ENCODE results near the gene MAP3K14.

The MAP3K14 gene

GRCh38 chr17:45235416-45236281 is 81.2 kb downstream of the MAP3K14 start:
- peak; percentile 60 for DNase-seq (ENCODE audit: low spot score)

DNA sequence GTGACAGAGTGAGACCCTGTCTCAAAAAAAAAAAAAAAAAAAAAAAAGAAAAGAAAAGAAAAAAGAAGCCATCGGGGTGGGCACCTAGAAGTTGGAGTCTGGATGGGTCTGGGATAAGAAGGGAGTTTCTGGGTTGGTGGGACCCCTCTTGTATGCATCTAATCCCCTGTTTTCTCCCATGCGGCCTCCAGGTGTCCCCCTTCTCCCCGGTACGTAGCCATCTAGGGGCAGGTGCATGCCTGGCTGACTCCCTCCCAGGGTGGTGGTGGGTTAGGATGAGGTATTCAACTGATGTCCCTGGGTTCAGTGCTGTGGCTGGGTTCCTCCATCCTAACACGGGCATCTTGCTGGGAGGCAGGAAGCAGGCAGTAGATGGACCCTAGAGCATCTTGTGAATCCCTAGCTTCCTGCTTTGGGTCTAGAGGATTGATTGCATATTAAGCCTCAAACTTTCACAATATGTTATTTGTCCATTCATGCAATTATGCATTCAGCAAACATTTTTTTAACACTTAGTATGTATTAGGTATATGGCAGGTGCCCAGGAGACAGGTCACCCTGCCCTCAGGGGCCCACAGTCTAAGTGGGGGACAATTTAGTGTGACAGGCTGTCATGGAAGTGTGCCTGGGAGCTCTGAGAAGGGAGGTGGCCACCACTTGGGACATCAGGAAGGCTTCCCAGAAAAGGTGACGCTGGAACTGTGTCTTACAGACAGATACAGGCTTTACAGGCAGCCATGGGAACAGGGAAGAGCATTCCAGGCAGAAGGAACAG is 82.0 kb downstream of the MAP3K14 start:
- DNase-seq (ENCODE audit: low spot score) = peak; percentile 50

DNA sequence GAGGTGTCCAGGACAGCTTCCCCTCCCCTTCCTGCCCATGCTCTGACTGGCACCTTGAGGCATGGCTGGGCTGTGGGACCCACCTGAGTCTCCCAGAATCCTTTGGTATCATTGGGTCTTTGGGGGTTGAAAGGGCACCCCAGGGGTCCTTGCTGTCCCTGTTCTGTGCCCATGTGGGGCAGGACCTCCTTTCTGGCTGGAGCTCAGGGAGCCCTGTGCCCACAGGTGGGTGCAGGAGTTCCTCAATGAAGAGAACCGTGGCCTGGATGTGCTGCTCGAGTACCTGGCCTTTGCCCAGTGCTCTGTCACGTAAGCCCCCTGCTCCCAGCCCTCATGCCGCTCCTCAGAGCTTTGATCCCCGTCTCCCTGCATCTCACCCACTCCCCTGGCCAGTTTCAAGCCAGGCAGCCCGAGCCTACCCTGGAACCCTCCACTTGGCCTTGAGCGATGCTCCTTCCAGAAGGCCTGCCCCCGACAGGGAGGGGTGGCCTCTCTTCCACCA is 83.3 kb downstream of the MAP3K14 start:
- no peak for DNase-seq (ENCODE audit: low spot score)

- DNase-seq (ENCODE audit: low spot score) = no peak
These were observed 84.1 kb downstream of the MAP3K14 start for GRCh38 chr17:45232514-45233422.

- DNase-seq (ENCODE audit: low spot score) = peak; percentile 34
These were observed 85.2 kb downstream of the MAP3K14 start for GRCh38 chr17:45231481-45232116.

DNA sequence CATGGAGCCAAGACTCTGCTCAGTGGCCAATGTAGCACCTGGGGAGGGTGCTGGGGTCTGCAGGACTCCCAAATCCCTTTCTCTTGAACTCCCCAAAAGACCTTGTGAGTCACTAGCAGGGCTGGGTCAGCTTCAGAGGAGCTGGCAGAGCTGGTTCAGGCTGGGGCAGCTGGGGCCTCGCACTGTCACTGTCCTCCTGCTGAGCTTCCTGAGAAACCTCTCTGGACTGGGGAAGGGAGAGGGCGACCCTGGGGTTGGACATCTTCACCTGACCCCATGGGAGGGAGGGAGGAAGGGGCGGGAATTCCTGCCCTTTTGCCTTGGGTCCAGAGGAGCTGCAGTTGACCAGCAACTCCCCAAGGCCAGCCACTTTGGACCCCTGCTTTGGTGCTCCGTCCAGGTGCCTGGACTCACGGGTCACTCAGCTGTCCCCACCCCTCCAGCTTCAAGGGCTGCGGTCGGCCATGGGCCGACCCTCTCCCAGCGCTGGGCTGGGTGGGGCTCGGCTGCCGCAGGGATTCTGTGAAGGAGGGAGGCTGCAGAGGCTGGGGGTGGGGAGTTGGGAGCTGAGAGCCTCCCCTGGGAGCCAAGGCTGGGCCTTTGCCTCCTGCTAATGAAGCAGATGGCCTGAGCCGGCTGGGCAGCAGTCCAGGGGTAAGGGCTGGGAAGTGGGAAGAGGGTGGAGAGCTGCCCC is 85.9 kb downstream of the MAP3K14 start:
- DNase-seq (ENCODE audit: low spot score) = no peak

DNA sequence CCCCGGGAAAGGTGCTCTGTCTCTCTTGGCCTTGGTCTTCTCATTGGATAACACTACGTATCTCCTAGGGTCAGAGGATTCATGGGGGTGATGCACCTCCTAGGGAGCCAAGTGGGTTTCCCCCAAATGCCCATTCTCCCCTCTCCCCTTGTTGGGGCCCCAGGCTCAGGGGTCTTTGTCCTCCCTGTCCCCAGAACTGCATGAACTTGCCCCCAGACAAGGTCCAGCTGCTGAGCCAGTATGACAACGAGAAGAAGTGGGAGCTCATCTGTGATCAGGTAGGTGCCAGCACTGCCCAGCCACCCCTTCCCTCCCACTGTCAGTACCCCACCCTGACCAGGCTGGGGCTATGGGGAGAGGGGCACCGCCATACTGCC is 86.4 kb downstream of the MAP3K14 start:
- no peak for DNase-seq (ENCODE audit: low spot score)

DNA sequence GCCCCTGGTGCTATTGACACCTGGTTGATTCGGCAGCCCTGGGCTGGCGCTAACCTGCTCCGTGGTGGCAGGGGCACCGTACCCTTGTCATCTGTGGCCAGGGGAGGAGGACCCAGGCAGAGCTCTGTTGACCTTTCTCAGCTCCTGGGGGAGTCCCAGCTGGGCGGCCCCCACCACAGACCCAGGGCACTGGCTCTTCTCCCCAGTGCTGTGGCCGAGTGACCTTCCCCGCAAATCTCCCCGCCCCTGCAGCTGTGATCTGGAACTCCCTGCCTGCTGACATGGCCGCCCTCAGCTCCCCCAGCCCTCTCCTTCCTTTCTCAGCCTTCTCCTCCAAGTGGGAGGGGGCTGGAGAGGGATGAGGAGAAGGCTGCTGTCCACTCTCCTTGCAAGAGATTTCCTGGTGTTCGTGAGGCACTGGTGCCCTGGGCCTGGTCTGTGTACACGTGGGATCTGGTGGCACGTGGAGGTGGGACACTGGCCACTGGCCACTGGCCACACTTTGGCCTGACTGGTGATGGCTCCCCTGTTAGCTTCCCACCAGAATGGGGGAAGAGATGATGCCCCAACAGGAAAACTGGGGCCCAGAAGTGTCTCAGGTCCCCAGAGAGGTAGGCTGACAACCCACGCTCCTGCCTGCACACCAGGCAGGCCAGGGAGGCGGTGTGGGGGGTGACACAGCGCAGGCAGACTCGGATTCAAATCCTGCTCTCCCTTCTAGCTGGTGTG is 87.0 kb downstream of the MAP3K14 start:
- no peak for DNase-seq (ENCODE audit: low spot score)

DNA sequence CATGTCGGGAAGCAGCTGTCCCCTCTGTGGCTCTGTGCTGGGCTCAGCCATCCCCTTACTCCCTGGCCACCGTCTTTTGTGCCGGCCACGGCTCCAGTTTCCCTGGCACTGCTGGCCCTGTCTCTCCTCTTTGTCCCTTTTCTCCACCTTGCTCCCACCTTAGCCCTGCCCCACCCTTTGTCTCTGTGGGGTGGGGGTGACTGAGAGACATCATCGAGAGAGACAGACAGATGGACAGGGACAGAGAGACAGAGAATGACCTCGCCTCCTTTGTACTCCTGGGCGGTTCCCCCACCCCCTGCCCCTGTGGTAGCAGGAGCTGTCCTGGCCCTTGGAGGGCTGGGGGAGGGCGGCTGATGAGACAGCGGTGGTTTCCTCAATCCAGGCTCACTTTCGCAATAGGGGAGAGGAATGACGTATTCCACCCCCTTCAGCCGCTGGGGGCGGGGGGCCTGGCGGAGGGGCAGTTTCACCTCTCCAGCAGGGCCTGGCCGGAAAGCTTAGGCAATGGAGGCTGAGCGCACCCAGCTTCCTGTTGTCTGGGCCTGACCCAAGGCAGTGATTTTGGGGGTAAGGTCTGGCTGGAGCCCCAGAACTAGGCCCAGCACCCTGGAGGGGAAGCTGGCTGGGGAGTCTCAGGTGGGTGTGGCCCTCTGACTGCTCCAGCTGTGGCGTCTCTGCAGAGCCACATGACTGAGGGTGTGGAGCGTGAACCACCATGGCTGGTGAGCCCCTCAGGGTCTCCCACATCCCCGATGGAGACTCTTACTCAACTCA is 87.9 kb downstream of the MAP3K14 start:
- DNase-seq (ENCODE audit: low spot score) = no peak

DNA sequence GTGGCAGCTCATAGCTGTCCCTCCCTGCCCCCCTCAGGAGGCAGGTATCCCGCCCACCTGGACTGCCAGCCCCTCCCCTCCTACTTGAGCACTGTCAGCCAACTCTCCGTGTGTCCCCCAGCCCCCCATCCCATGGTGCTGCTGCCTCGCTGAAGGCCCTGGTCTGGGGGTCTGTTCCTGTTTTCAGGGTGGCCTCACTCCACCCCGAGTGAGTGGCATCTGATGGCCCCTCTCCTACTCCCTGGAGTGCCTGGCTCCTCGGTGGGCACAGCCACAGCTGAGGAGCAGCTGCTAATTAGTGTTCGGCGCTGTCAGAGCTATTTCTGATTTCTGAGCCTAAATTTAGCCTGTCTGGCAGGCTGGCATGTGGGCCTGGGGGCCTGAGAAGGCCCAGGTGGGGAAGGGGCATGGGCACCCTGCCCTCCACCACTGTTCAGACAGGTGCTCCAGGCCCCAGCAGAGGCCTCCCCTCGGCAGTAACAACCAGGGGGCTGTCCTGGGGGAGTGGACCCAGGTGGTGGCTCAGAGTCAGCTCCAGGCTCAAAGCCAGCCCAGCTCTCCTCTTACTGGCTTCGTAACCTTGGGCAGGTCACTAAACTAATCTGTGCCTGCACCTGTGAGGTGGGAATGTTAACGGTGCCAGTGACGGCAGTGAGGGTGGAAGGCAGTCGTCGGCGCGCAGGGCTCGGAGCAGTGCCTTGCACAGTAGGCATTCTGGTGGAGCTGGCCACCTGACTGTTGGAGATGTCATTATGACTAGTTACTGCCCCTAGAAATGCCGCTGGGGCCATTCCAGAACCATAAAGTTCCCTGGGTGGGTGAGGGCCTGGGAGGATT is 88.7 kb downstream of the MAP3K14 start:
- DNase-seq (ENCODE audit: low spot score) = no peak

DNA sequence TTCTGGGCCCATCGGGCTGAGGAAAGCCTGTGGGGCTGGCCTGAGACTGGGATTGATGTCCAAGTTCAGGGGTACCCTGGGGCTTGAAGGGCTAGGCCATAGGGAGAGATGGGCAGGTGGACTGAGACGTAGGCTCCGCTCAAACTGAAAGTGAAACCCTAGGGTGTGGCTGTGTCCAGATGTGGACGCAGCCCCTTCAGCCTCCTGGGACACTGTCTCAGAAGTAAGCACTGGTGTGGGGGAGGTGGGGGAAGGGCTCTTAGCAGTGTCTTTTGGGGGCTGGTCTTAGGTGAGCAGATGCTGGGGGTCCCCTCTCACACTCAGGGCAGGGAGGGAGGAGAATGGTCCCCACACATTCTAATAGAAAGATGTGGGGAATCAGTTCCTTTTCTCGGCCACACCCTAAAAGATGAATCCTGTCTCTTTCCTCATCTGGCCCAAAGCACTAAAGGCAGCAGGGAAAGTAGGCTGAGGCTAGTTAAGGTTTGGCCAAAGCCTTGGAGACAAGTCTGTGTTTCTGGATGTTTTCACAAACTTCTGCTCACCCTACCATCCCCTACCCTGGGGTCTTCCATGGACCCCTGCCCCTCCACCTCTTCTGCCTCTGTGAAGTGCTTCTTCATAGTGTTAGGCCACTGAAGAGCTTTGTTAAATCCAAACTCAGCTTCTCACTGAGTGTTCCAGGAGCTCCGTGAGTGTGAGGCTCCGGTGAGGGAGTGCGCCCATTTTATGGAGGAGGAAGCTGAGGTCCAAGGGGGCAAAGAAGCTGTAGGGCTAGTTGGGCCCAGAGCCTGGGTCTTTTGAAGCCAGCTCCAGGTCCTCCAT is 89.5 kb downstream of the MAP3K14 start:
- DNase-seq (ENCODE audit: low spot score) = no peak

DNA sequence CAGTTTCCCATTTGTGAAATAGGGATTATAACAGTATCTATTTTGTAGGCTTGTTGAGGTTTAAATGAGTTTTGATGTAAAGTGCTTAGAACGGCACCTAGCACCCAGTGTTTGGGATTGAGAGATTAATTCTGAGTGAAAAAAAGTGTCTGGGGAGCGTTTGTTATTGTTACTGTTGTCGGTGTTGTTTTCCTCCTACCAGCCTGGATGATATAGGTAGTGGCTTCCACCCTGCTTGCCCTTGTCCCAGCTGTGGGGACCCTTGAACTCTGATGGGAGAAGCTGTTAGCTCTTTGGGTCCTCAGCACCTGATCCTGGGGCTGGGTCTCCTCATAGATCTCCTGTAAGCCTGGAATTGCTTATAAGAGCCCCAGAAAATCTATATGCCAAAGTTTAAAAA is 90.2 kb downstream of the MAP3K14 start:
- no peak for DNase-seq (ENCODE audit: low spot score)

- no peak for DNase-seq (ENCODE audit: low spot score)
These were observed 90.8 kb downstream of the MAP3K14 start for GRCh38 chr17:45225964-45226530.

DNA sequence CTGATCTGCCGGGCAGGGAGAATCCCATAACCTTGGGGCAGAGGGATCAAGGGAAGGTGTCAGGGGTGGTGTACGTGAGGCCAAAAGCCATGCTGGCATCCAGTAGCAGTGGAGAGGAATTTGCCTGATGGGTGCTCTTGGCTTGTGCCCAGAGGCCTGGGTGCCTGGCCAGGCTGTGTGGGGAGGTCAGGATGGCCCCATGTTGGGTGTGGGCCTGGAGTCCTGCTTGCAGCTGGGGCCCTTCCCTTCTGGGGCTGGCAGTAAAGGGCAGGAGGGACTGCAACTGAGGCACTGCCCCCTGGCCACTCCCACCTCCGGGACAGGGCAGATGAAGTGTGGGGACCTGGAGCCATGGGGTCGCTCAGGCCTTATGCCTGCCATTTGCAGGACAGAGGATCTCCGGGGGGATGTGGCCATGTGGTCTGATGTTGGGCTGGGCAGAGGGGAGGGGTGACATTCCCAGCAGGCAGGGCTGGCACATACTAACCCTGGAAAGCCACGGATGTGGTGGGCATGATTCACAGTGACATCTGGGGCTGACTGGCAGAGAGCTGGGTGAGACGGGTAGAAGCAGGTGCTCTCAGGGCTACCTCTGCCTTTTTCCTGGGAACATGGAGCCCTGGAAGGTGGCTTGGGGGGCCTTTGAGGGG is 91.6 kb downstream of the MAP3K14 start:
- DNase-seq (ENCODE audit: low spot score) = no peak

DNA sequence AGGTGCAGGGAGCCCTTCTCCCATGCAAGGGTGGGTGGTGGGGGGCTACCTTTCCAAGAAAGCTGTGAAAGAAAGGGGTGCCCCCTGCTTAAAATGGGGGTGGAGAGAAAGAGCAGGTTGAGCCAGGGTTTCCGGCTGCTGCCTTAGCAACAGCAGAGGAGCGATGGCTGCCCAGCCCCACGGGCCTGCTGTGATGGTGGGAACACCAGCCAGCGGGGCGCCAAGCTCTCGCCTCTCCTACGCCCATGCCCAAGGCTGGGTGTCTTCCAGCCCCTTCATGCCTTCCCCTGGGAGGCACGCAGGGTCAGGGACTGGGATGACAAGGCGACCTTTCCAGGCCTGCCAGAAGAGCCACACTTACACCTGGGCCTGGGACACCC is 92.2 kb downstream of the MAP3K14 start:
- no peak for DNase-seq (ENCODE audit: low spot score)
